RWPE2 (cell line): Measurements from ENCODE around the gene ARHGEF10L.

Experiments used
- ATAC-seq: fragments of 200-7000 bp; cut with Tn5 transposase; 3 replicates; pipeline ENCODE4 v1.9.1; 2021; ENCODE audit warnings: low read depth
- DNase-seq: peaks from one replicate; pipeline ENCODE4 v3.0.0-alpha.2; 2020; ENCODE audit warnings: low spot score
- H3K27ac ChIP-seq: fragments of 450-650 bp; 2 replicates; pipeline ENCODE4 v1.5.1; 2017; ENCODE audit warnings: mild to moderate bottlenecking; ENCODE audit not compliant: poor library complexity, severe bottlenecking
- H3K27me3 ChIP-seq: fragments of 250-450 bp; sonication (Bioruptor Pico); 2 replicates; pipeline ENCODE4 v1.5.1; 2021; ENCODE audit warnings: mild to moderate bottlenecking, moderate library complexity; ENCODE audit not compliant: insufficient read depth, poor library complexity, severe bottlenecking
- H3K36me3 ChIP-seq: fragments of 250-450 bp; sonication (Bioruptor Pico); 2 replicates; pipeline ENCODE4 v1.5.1; 2020; ENCODE audit warnings: low read depth, mild to moderate bottlenecking, moderate library complexity
- H3K4me1 ChIP-seq: fragments of 250-450 bp; sonication (Bioruptor Pico); 2 replicates; pipeline ENCODE4 v1.5.1; 2021; ENCODE audit warnings: mild to moderate bottlenecking, moderate library complexity; ENCODE audit not compliant: insufficient read depth, poor library complexity, severe bottlenecking
- H3K4me3 ChIP-seq: fragments of 250-450 bp; sonication (Bioruptor Pico); 2 replicates; pipeline ENCODE4 v1.5.1; 2021; ENCODE audit warnings: mild to moderate bottlenecking, moderate library complexity; ENCODE audit not compliant: severe bottlenecking
- H3K9me3 ChIP-seq: fragments of 250-450 bp; sonication (Bioruptor Pico); 2 replicates; pipeline ENCODE4 v1.5.1; 2021; ENCODE audit warnings: mild to moderate bottlenecking, moderate library complexity; ENCODE audit not compliant: severe bottlenecking
- CTCF ChIP-seq: fragments of 450-650 bp; IDR thresholded peaks from one replicate; pipeline ENCODE4 v1.5.1; 2017; ENCODE audit warnings: mild to moderate bottlenecking, moderate library complexity; ENCODE audit not compliant: poor library complexity, severe bottlenecking

ARHGEF10L gene

GRCh38 chr1:17576519-17576853 is 37.0 kb downstream of the ARHGEF10L start:
- no peaks in the 10 kb centered on the region for H3K36me3 ChIP-seq
- H3K4me3 ChIP-seq, result no peak overlapping the region
- H3K27me3 ChIP-seq, result no peaks in the 10 kb centered on the region
- H3K27ac ChIP-seq, result no peak overlapping the region
- no peak for TF ChIP-seq CTCF
- H3K4me1 ChIP-seq, result peaks cover 3% of the 10 kb centered on the region
- DNase-seq, result no peak
- no peaks in the 10 kb centered on the region for H3K9me3 ChIP-seq
- no peak for ATAC-seq

- no peak overlapping the region for H3K4me3 ChIP-seq
- no peak for TF ChIP-seq CTCF
- no peaks in the 10 kb centered on the region for H3K27me3 ChIP-seq
- peaks cover 16% of the 10 kb centered on the region for H3K4me1 ChIP-seq
- H3K9me3 ChIP-seq, result no peaks in the 10 kb centered on the region
- ATAC-seq (no peak), DNase-seq (no peak)
- no peak overlapping the region for H3K27ac ChIP-seq
- H3K36me3 ChIP-seq, result no peaks in the 10 kb centered on the region
Measured at GRCh38 chr1:17577907-17578297, 38.4 kb downstream of the ARHGEF10L start.

GRCh38 chr1:17579951-17580939 is 40.7 kb downstream of the ARHGEF10L start:
- Histone ChIP-seq H3K27ac (no peak overlapping the region), H3K4me1 (peaks cover 16% of the 10 kb centered on the region), H3K27me3 (no peaks in the 10 kb centered on the region), H3K9me3 (no peaks in the 10 kb centered on the region), H3K4me3 (no peak overlapping the region), H3K36me3 (no peaks in the 10 kb centered on the region)
- ATAC-seq, result no peak; the same call in 2 of the 3 replicates
- no peak for DNase-seq
- TF ChIP-seq CTCF, result no peak

GRCh38 chr1:17581389-17582123 is 42.1 kb downstream of the ARHGEF10L start:
- Histone ChIP-seq H3K27ac (peak overlapping the region; percentile 53), H3K27me3 (no peaks in the 10 kb centered on the region), H3K9me3 (no peaks in the 10 kb centered on the region), H3K4me1 (peaks cover 23% of the 10 kb centered on the region), H3K36me3 (no peaks in the 10 kb centered on the region), H3K4me3 (no peak overlapping the region)
- ATAC-seq (peak; percentile 26; the same call in 2 of the 3 replicates), DNase-seq (no peak)
- TF ChIP-seq CTCF, result no peak
